ENCODE results near the gene PIK3CA. TPM values are rescaled to one million over a fixed set of nuclear protein-coding genes. Genes with fewer than 3 reads are reported as not detected.
A peak's percentile ranks its signal among the peaks of the same experiment; 100 is the strongest.

Gene PIK3CA
- total RNA-seq, 2 experiments from 2014 or later: 9.0 to 17.8 TPM

DNA sequence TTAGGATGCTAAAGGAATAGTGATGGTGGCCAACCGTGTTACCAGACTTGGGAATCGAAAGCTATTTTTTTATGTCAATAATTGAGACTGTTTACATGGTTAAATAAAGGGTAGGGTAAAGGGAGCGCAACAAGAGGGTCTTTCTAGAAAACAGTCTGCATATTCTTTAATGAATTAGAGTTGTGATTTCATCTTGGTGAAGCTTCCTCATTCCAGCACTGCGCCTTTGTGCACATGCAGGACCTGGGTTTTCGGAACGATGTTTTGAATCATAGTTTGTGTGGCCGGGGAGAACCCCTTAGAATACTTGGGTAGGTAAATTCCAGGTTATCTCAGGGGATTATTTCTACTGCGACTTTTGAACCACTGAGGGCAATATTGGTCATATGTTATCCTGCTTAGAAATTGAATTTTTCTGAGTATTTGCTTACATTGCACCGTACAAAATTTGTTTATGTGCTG is 1.3 kb downstream of the PIK3CA start:
- H3K9me2 ChIP-seq (ENCODE audit: insufficient read depth, low read length): no peaks in the 10 kb centered on the region
- peak overlapping the region; percentile 43; the same call in 1 of the 2 replicates for H2AFZ ChIP-seq (ENCODE audit: low read length)
- no TSS peak for BruUV-seq (replicated peaks)
- no peaks in the 10 kb centered on the region for H3K9me3 ChIP-seq (ENCODE audit: low read length)
- DNase-seq (ENCODE audit: low spot score): peak; percentile 11
- H3K4me3 ChIP-seq (ENCODE audit: low read depth, low read length, poor library complexity, severe bottlenecking): peak overlapping the region; percentile 89
- H3K4me2 ChIP-seq (ENCODE audit: low read length): peak overlapping the region; percentile 100
- POLR2A ChIA-PET: interaction anchor here (0.6 to 1.5 kb wide), 11 partner anchors 11 to 416 kb away, joined by 3 to 9 read pairs (median 5); no protein-coding TSS in a partner anchor
- peaks cover 57% of the 10 kb centered on the region for H3K79me2 ChIP-seq (ENCODE audit: insufficient read depth, low read depth, low read length)
- peaks cover 22% of the 10 kb centered on the region for H3K4me1 ChIP-seq (ENCODE audit: insufficient read depth, low read length, poor library complexity, severe bottlenecking)
- H3K36me3 ChIP-seq (ENCODE audit: insufficient read depth, low read length): no peaks in the 10 kb centered on the region
- H3K27ac ChIP-seq (ENCODE audit: low read depth, low read length, poor library complexity, severe bottlenecking): peak overlapping the region; percentile 77
- TF ChIP-seq EZH2phosphoT487 (IDR thresholded peaks at IDR 0.05; ENCODE audit: borderline replicate concordance, low read depth, low read length) (no peak), CTCF (conservative IDR thresholded peaks at IDR 0.05; ENCODE audit: low read length) (no peak)
- H4K20me1 ChIP-seq (ENCODE audit: insufficient read depth, low read length): peaks cover 27% of the 10 kb centered on the region
- intact Hi-C loops (cut with micrococcal nuclease; ENCODE audit: unreplicated experiment): loop anchor here (1.0 to 5.0 kb wide), 5 partner anchors 17 to 503 kb away; partner anchors contain the start of genes ACTL6A, USP13 and ZNF639
- CTCF ChIA-PET (ENCODE audit: unreplicated experiment): no interaction called here

DNA sequence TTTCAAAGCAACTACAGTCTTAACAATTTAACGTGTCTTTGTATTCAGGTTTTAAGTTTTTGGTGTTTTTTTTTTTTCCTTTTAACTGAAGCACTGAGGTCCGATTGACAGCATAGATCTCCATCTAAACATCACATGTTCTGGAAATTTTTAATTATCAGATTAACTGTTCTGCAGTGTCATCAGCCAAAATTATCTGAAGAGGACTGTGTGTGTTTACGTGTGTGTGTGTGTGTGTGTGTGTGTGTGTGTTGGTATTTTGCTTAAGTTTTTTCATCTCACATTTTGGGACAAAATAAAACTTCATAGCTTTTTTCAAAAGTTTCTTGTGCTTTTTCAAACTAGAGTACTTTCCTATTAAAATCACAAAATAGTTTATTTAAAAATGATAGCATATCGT is 1.8 kb downstream of the PIK3CA start:
- H2AFZ ChIP-seq (ENCODE audit: low read length): no peak overlapping the region
- peaks cover 22% of the 10 kb centered on the region for H3K4me1 ChIP-seq (ENCODE audit: insufficient read depth, low read length, poor library complexity, severe bottlenecking)
- ChIA-PET POLR2A (interaction anchor here (0.6 to 1.5 kb wide), 7 partner anchors 10 to 174 kb away, joined by 3 to 9 read pairs (median 4); no protein-coding TSS in a partner anchor), CTCF (ENCODE audit: unreplicated experiment) (interaction anchor here (0.6 kb wide), 1 partner anchor 1517 kb away, joined by 4 read pairs; no protein-coding TSS in a partner anchor)
- H3K27ac ChIP-seq (ENCODE audit: low read depth, low read length, poor library complexity, severe bottlenecking): no peak overlapping the region
- peaks cover 30% of the 10 kb centered on the region for H4K20me1 ChIP-seq (ENCODE audit: insufficient read depth, low read length)
- intact Hi-C loops (cut with micrococcal nuclease; ENCODE audit: unreplicated experiment): loop anchor here (1.0 to 5.0 kb wide), 5 partner anchors 16 to 503 kb away; partner anchors contain the start of genes ACTL6A, USP13 and ZNF639
- H3K36me3 ChIP-seq (ENCODE audit: insufficient read depth, low read length): no peaks in the 10 kb centered on the region
- H3K4me2 ChIP-seq (ENCODE audit: low read length): peak overlapping the region; percentile 100
- TF ChIP-seq EZH2phosphoT487 (IDR thresholded peaks at IDR 0.05; ENCODE audit: borderline replicate concordance, low read depth, low read length): no peak
- TF ChIP-seq CTCF (conservative IDR thresholded peaks at IDR 0.05; ENCODE audit: low read length): no peak
- peak overlapping the region; percentile 89 for H3K4me3 ChIP-seq (ENCODE audit: low read depth, low read length, poor library complexity, severe bottlenecking)
- no peaks in the 10 kb centered on the region for H3K9me3 ChIP-seq (ENCODE audit: low read length)
- BruUV-seq (replicated peaks): no TSS peak
- H3K9me2 ChIP-seq (ENCODE audit: insufficient read depth, low read length): no peaks in the 10 kb centered on the region
- DNase-seq (ENCODE audit: low spot score): no peak
- peaks cover 62% of the 10 kb centered on the region for H3K79me2 ChIP-seq (ENCODE audit: insufficient read depth, low read depth, low read length)

GRCh38 chr3:179150610-179151009 is 2.5 kb downstream of the PIK3CA start:
- DNase-seq (ENCODE audit: low spot score): no peak
- CTCF ChIA-PET (ENCODE audit: unreplicated experiment): interaction anchor here (0.6 kb wide), 1 partner anchor 1516 kb away, joined by 4 read pairs; no protein-coding TSS in a partner anchor

More at GRCh38 chr3:179150610-179151009, 2.5 kb downstream of the PIK3CA start:
- intact Hi-C loops (cut with micrococcal nuclease; ENCODE audit: unreplicated experiment): no loop called here
- Histone ChIP-seq H3K9me3 (ENCODE audit: low read length) (no peaks in the 10 kb centered on the region), H3K4me1 (ENCODE audit: insufficient read depth, low read length, poor library complexity, severe bottlenecking) (peaks cover 22% of the 10 kb centered on the region), H3K4me3 (ENCODE audit: low read depth, low read length, poor library complexity, severe bottlenecking) (no peak overlapping the region), H4K20me1 (ENCODE audit: insufficient read depth, low read length) (peaks cover 32% of the 10 kb centered on the region), H3K79me2 (ENCODE audit: insufficient read depth, low read depth, low read length) (peaks cover 66% of the 10 kb centered on the region), H3K9me2 (ENCODE audit: insufficient read depth, low read length) (no peaks in the 10 kb centered on the region), H3K36me3 (ENCODE audit: insufficient read depth, low read length) (no peaks in the 10 kb centered on the region), H3K27ac (ENCODE audit: low read depth, low read length, poor library complexity, severe bottlenecking) (no peak overlapping the region), H2AFZ (ENCODE audit: low read length) (no peak overlapping the region), H3K4me2 (ENCODE audit: low read length) (peak overlapping the region; percentile 100)
- TF ChIP-seq CTCF (conservative IDR thresholded peaks at IDR 0.05; ENCODE audit: low read length): no peak
- TF ChIP-seq EZH2phosphoT487 (IDR thresholded peaks at IDR 0.05; ENCODE audit: borderline replicate concordance, low read depth, low read length): no peak
- BruUV-seq (replicated peaks): no TSS peak
- POLR2A ChIA-PET: interaction anchor here (0.5 to 1.5 kb wide), 7 partner anchors 16 to 173 kb away, joined by 3 to 5 read pairs (median 3); no protein-coding TSS in a partner anchor

All from OCI-LY7 (cell line).